DND-41 (cell line): ENCODE measurements around the gene MED28.
"Not testable (repeated sequence)": the region's sequence is repeated elsewhere in the genome, so short reads cannot be mapped to it uniquely, and the experiment has no call there.

Source experiments
- ATAC-seq: fragments of 200-7000 bp; cut with Tn5 transposase; 3 replicates; pipeline ENCODE4 v1.9.1; 2021; ENCODE audit warnings: low read depth; ENCODE audit not compliant: insufficient read depth
- DNase-seq: peaks from one replicate; pipeline ENCODE4 v3.0.0-alpha.2; 2020
- H2AFZ ChIP-seq: 2 replicates; pipeline ENCODE4 v1.6.0; 2012; ENCODE audit warnings: low read depth, low read length
- H3K27ac ChIP-seq: 2 replicates; pipeline ENCODE4 v1.5.1; 2012; ENCODE audit warnings: low read length, inconsistent platforms
- H3K27me3 ChIP-seq: fragments of 200-600 bp; sonication (generic); 2 replicates; pipeline ENCODE4 v1.6.0; 2012; ENCODE audit warnings: low read length, mild to moderate bottlenecking, inconsistent platforms; ENCODE audit not compliant: insufficient read depth, poor library complexity
- H3K36me3 ChIP-seq: 2 replicates; pipeline ENCODE4 v1.5.1; 2012; ENCODE audit warnings: low read length, inconsistent platforms; ENCODE audit not compliant: insufficient read depth
- H3K4me1 ChIP-seq: 2 replicates; pipeline ENCODE4 v1.5.1; 2012; ENCODE audit warnings: mild to moderate bottlenecking, low read length; ENCODE audit not compliant: insufficient read depth
- H3K4me2 ChIP-seq: 2 replicates; pipeline ENCODE4 v1.6.0; 2012; ENCODE audit warnings: mild to moderate bottlenecking, moderate library complexity, low read length, inconsistent platforms; ENCODE audit not compliant: insufficient read depth
- H3K4me3 ChIP-seq, 2 experiments: fragments of 200-600 bp in 1 of 2; shearing (Covaris generic) in 1 of 2; 2 replicates each; pipeline ENCODE4 v1.5.1; 2012 to 2016; ENCODE audit warnings: inconsistent platforms in 2 of 2, low read length in 2 of 2, mild to moderate bottlenecking in 2 of 2, low read depth in 1 of 2, moderate library complexity in 1 of 2
- H3K79me2 ChIP-seq: 2 replicates; pipeline ENCODE4 v1.6.0; 2012; ENCODE audit warnings: low read length, inconsistent platforms; ENCODE audit not compliant: insufficient read depth
- H3K9ac ChIP-seq: 2 replicates; pipeline ENCODE4 v1.6.0; 2012; ENCODE audit warnings: low read depth, mild to moderate bottlenecking, inconsistent platforms, low read length, moderate library complexity
- H3K9me3 ChIP-seq: 2 replicates; pipeline ENCODE4 v1.5.1; 2012; ENCODE audit warnings: low read length, moderate library complexity, mild to moderate bottlenecking, inconsistent platforms; ENCODE audit not compliant: insufficient read depth, severe bottlenecking
- H4K20me1 ChIP-seq: 2 replicates; pipeline ENCODE4 v1.6.0; 2012; ENCODE audit warnings: low read length; ENCODE audit not compliant: insufficient read depth
- CTCF ChIP-seq: IDR thresholded peaks from 2 replicates; pipeline ENCODE4 v1.5.1; 2012; ENCODE audit warnings: borderline replicate concordance, low read length, moderate library complexity, mild to moderate bottlenecking; ENCODE audit not compliant: poor library complexity, severe bottlenecking; ENCODE audit errors: extremely low read depth
- EZH2 ChIP-seq: IDR thresholded peaks from 3 replicates; pipeline ENCODE4 v1.6.1; 2012; ENCODE audit warnings: borderline replicate concordance, low read depth, mild to moderate bottlenecking, moderate library complexity, low read length, inconsistent platforms; ENCODE audit not compliant: severe bottlenecking

The MED28 gene

GRCh38 chr4:17657849-17658248, 43.4 kb downstream of the MED28 start:
- Histone ChIP-seq H3K4me3 (no peak overlapping the region), H3K36me3 (no peaks in the 10 kb centered on the region), H3K9me3 (no peaks in the 10 kb centered on the region), H3K79me2 (no peaks in the 10 kb centered on the region), H2AFZ (no peak overlapping the region), H3K4me1 (no peaks in the 10 kb centered on the region), H4K20me1 (no peaks in the 10 kb centered on the region), H3K9ac (no peak overlapping the region), H3K27me3 (no peaks in the 10 kb centered on the region), H3K4me2 (no peak overlapping the region), H3K27ac (no peak overlapping the region)
- no peak for ATAC-seq
- DNase-seq: no peak
- TF ChIP-seq CTCF (no peak), EZH2 (no peak)

- H3K9me3 ChIP-seq, H2AFZ ChIP-seq, H3K27me3 ChIP-seq, H3K4me1 ChIP-seq, DNase-seq, H3K9ac ChIP-seq, H3K79me2 ChIP-seq, ATAC-seq, H3K27ac ChIP-seq, H3K4me3 ChIP-seq, H4K20me1 ChIP-seq, H3K36me3 ChIP-seq, H3K4me2 ChIP-seq: not testable (repeated sequence)
Measured at GRCh38 chr4:17659196-17659595, 44.8 kb downstream of the MED28 start.

GRCh38 chr4:17662694-17663093, 48.3 kb downstream of the MED28 start:
- no peaks in the 10 kb centered on the region for H4K20me1 ChIP-seq
- no peak for TF ChIP-seq CTCF
- no peak for TF ChIP-seq EZH2
- H3K27ac ChIP-seq: no peak overlapping the region
- no peaks in the 10 kb centered on the region for H3K4me1 ChIP-seq
- DNase-seq: no peak
- no peaks in the 10 kb centered on the region for H3K9me3 ChIP-seq
- H3K79me2 ChIP-seq: no peaks in the 10 kb centered on the region
- no peaks in the 10 kb centered on the region for H3K36me3 ChIP-seq
- H3K27me3 ChIP-seq: no peaks in the 10 kb centered on the region
- no peak overlapping the region for H2AFZ ChIP-seq
- no peak overlapping the region for H3K4me3 ChIP-seq
- H3K9ac ChIP-seq: no peak overlapping the region
- ATAC-seq: no peak
- no peak overlapping the region for H3K4me2 ChIP-seq

GRCh38 chr4:17664755-17665154, 50.3 kb downstream of the MED28 start:
- H3K27me3 ChIP-seq: no peaks in the 10 kb centered on the region

More at GRCh38 chr4:17664755-17665154, 50.3 kb downstream of the MED28 start:
- Histone ChIP-seq H3K79me2 (no peaks in the 10 kb centered on the region), H3K9ac (no peak overlapping the region), H3K27ac (no peak overlapping the region), H3K9me3 (no peaks in the 10 kb centered on the region), H4K20me1 (no peaks in the 10 kb centered on the region), H2AFZ (no peak overlapping the region), H3K36me3 (no peaks in the 10 kb centered on the region), H3K4me1 (no peaks in the 10 kb centered on the region), H3K4me2 (no peak overlapping the region), H3K4me3 (no peak overlapping the region)
- no peak for DNase-seq
- TF ChIP-seq CTCF (no peak), EZH2 (no peak)
- ATAC-seq: no peak
